GM18867 (cell line): Measurements from ENCODE around the gene S100Z.
"Not testable (repeated sequence)": the region's sequence is repeated elsewhere in the genome, so short reads cannot be mapped to it uniquely, and the experiment has no call there.

Experiments
- ATAC-seq: cut with Tn5 transposase; IDR thresholded peaks from one replicate; pipeline ENCODE4 v1.9.1; 2021; ENCODE audit warnings: mild to moderate bottlenecking, moderate library complexity; ENCODE audit not compliant: unreplicated experiment

Gene S100Z

GRCh38 chr5:76849419-76850291 lies at the start of gene S100Z:
S100Z (plus strand) TSS chr5:76850014; CDS start chr5:76875360, 25,346 bp downstream.
- ATAC-seq: no peak

DNA sequence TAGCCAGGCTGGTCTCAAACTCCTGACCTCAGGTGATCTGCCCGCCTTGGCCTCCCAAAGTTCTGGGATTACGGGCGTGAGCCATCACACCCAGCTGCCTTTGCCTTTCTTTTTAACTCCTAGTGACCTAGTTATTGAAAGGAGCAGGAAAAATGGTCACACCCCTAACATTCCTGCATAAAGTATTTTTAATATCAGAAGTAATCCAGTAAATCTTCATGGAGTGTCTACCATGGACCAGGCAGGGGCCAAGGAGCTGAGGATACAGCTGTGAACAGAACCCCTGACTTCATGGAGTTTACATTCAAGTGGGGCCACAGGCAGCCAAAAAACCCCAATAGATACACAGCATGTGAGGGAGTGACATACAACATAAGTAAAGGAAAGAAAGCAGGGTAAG lies 49.2 kb upstream of the S100Z start:
- ATAC-seq: no peak

DNA sequence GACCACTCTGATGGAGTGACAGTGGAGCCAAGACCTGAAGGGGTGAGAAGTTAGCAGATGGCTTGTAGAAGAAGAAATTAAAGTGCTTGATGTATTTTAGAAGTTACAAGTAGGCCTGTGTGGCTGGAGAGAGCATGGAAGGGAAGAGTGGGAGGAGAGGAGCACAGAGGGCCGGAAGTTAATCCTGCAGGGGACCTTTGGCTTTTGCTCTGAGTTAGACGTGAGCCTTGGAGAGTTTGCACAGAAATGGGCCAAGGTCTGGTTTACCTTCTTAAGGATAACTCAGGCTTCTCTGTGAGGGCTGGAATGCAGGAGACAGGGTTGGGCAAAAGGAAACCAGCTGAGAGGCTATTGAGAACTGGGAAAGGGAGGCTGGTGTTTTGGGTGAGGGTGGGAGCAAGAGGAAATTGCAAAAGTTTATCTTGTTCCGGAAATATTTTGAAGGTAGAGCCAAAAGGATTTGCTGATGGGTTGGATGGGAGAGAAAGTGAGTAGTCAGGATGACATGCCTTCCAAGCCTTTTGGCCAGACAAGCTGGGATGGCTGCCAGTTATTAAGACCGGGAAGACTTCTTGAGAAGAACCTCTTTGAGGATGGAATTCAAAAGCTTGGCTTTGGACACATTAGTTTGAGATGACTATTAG lies 48.5 kb upstream of the S100Z start:
- ATAC-seq: no peak

DNA sequence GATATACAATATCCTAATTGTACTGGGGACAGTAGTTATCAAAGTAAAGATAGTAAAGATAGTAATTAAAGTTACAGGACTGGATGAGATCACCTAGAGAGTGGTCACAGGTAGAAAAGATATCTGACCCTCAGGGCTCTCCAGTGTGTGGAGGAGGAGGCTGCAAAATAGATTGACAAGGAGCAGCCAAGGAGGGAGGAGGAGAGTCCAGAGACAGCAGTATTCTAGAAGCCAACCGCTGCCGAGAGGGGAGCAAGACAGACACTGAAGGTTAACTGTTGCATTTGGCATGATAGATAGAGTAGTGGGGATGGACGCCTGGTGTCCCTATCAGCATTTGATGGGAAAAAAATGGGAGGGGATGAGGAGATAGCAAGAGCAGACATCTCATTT lies 48.0 kb upstream of the S100Z start:
- no peak for ATAC-seq

GRCh38 chr5:76804266-76804665 lies 45.5 kb upstream of the S100Z start:
- no peak for ATAC-seq

DNA sequence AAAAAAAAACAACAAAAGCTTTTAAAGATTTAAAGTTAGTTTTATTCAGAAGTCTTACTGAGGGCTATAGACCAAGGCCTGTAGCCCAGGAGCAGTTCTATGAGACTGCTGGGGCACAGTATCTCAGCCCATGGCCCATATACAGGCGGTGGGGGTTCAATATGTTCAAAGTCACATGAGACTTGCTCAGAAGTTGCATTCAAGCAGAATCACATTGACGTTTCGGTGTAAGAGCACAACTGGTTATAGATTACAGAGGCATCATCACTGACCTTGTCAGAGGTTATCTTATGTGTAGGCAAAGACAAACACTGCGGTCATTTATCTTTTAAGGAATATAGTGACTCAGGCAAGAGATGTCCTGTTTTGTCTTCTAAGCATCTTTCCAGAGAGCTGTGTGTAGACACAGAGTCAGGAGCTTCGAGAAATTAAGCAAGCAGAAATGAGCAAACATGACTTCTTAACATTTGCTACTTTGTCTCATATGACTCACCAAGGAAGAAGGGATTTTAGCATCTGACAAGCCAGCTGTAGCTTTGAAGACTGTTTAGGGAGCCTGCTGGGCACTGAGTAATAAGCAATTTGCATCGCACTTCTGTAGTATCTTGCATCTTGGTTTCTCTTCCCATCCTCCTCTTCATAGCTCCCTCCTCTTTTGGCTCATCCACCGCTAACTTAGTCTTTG lies 43.9 kb upstream of the S100Z start:
- peak; percentile 66 for ATAC-seq

GRCh38 chr5:76807296-76807695 lies 42.5 kb upstream of the S100Z start:
- ATAC-seq: no peak

DNA sequence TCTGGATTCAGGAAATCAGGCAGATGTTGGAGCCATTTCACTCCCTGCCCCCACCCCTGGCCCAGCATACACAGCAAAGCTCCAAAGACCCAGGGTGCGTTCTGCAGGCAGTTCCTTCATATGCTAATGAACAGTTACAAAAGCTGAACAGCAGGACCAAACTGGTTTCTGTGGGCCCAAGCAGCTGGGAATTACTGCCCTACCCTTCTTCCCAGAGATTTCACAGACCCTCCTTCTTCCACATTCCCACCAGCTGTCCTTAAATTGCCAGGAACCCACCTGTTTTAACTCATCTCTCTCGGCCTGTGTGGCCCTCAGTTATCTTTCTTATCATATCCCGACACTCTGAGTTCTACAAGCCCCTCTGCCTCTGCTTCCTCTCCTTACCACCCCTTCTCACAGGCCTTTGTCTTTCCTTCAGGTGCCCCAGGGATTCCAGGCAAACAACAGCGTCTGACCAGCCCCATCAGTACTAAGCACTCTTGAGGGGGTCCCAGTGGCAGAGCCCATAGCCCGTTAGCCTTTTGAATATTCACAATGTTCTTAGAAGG lies 41.6 kb upstream of the S100Z start:
- ATAC-seq: no peak

DNA sequence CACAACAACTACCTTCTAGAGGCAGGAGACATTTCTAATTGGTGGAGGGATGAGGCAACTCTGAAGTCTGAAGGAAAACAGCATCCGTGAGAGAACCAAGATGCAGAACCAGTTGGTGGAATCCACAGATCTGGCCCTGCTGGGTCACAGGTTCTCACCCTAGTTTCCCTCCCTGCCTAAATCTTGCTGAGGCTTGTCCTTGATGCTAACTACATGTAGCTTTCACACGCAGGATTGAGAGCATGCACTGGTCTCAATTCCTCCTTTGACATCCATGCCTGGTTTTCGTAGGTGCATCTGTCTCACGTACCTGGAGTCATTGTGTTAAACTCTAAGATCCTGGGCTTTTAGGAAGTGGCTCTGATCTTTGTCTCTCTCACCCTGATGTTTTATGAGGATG lies 40.7 kb upstream of the S100Z start:
- no peak for ATAC-seq

DNA sequence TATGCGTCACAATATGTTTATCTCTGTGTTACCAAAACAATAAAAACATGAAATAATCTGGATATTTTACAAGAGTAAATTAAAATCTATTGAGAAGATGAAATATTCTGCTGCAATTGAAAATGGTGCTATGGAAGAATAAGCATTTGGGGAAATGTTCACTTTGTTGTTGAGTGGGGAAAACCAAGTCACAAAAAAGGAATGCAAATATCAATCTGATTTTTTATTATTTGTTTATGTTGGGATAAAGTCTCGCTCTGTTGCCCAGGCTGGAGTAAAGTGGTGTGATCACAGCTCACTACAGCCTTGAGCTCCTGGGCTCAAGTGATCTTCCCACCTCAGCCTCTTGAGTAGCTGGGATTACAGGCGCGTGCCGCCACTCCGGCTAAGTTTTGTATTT lies 39.6 kb upstream of the S100Z start:
- no peak for ATAC-seq

GRCh38 chr5:76811214-76811613 lies 38.6 kb upstream of the S100Z start:
- no peak for ATAC-seq

DNA sequence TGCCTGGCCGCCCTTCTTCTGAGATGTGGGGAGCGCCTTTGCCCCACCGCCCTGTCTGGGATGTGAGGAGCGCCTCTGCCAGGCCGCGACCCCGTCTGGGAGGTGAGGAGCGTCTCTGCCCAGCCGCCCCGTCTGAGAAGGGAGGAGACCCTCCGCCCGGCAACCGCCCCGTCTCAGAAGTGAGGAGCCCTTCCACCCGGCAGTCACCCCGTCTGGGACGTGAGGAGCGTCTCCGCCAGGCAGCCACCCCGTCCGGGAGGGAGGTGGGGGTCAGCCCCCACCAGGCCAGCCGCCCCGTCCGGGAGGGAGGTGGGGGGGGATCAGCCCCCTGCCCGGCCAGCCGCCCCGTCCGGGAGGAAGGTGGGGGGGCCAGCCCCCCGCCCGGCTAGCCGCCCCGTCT lies 37.6 kb upstream of the S100Z start:
- not testable (repeated sequence) for ATAC-seq

DNA sequence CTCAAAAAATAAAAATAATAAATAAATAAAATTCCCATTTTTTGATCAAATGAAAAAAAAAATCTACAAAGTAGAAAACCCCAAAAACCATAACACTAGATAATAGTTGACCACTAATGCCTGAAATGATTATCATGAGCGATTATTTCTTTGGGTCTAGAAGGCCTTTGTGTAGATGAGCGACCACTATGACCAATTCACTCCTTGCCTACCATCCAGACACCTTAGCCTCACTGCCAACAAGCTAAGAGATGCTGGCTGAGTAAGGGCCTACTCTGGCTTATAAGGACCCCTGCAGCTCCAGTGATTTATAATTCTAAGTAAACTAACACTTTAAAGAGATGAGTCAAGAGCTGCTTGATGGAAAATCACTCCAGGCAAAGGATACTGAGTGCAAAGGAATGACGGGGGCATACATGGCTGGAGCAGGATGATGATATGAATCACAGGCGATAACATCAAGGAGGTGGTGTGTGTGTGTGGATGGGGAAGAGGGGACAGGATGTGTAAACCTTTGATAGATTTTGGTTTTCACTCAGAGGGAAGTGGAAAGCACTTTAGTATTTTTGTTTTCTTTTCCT lies 35.7 kb upstream of the S100Z start:
- ATAC-seq: no peak

DNA sequence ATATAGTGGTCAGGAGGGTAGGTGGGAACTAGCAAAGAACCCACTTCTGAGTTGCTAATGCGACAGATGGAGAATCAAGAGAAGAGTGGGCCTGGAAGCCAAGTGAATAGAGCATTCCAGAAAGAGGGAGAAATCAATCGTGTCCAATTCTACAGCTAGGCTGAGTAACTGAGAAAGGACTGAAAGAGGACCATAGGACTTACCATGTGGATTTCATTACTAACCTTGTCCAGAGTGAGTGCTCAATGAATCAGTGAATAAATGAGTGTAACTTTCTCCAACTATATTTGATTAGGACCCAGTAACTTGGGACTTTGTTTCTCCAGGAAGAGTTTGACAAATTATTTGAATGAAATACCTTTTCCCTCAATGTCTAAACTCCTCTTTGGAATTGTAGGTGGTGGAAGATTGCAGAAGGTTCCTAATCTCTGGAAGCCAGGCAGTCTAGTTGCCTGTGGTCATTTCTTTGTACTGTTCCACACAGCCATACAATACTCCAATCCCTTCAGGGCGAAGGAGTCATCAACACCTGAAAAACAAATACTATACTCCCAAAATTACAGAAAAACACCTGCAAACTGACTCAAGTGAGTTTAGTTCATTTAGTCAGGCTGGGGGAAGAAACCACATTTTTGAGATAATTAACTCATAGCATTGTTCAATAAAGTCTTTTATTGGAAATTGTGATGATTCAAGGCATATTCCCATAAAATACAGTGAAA lies 33.5 kb upstream of the S100Z start:
- no peak for ATAC-seq

GRCh38 chr5:76818844-76819831 lies 30.7 kb upstream of the S100Z start, which contains the start of gene F2RL1:
F2RL1 (plus strand) TSS chr5:76819030; CDS start chr5:76819183, 153 bp downstream.
- no peak for ATAC-seq

DNA sequence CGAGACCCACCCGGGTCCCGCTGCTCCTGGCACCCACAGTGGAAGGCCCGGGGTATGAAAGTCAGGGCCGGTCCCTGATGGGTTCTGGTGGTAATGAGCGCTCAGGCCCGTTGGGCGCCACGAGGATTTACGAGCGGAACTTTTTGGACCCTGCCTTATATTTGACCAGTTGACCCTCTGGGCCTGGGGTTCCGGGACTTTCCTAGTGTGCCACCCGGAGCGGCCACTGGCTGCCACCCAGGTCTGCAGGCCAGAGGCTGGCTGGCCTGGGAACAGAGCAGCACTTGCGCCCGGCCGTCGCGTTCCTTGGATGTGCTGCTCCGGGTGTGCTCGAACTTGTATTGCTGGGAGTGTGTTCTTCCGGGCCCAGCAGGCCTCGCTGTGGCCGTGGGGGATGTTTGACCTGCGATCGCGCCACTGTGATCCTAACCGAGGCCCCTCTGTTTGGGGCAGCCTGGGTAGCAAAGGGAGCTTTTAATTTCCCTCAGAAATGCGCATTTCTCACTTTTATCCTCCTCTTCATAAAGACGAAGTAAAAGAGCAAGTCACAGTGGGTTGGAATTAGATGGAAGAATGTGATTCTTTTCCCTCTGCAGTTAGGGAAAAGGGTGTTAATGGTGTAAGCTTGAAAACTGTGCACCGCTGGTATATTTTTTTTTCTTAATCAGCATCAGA lies 29.8 kb upstream of the S100Z start:
- no peak for ATAC-seq

DNA sequence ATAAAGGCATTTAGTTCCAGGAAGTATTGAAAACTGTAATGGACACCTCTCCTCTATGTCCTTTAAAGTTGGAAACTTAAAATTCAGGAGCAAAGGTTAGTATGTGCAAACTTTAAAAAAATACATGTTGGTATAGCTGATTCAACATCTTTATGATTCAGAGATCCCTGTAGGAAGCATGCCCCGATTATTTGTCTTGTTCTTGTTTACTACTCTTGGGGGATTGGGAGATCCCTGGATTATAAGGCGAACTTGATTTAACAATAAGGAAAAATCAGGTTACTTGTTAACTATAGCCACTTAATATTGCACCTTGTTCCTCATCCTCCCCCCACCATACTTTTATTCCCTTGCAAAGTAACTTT lies 29.3 kb upstream of the S100Z start:
- ATAC-seq: no peak

DNA sequence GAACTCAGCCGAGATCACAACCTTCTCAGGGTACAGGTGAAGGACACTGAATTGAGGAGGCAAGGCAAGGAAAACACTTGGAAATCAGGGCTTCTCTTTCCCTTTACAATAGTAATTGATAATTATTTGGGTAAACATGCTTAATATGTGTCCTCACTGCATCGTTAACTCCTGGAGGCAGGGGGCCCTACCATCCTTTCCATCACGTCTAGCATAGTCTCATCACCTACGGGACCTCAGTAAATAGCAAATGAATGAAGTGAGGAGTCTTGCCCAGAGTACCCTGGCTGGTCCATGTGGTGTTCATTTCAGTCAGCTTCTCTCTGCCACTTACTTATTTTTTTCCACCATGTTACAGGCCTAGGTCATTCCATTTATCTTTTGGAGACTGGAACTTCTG lies 28.7 kb upstream of the S100Z start:
- ATAC-seq: no peak
